Lower lobe of right lung (tissue), 2 donors: Measurements from ENCODE around the gene EYA4. TPM values are rescaled to one million over a fixed set of nuclear protein-coding genes. Genes with fewer than 3 reads are reported as not detected.

Source experiments
- ATAC-seq, 2 donors: fragments of 200-7000 bp; cut with Tn5 transposase; one replicate each; pipeline ENCODE4 v1.9.1; 2020 to 2022; ENCODE audit warnings: mild to moderate bottlenecking in 2 of 2, moderate library complexity in 2 of 2
- DNase-seq: peaks from one replicate; pipeline ENCODE4 v3.0.0-alpha.2; 2020
- H3K27ac ChIP-seq: fragments of 200-600 bp; one replicate; pipeline ENCODE4 v1.8.0; 2022
- H3K27me3 ChIP-seq: fragments of 200-600 bp; one replicate; pipeline ENCODE4 v1.8.0; 2022; ENCODE audit warnings: low read depth
- H3K36me3 ChIP-seq: fragments of 200-600 bp; one replicate; pipeline ENCODE4 v1.8.0; 2022; ENCODE audit warnings: mild to moderate bottlenecking
- H3K4me1 ChIP-seq: fragments of 200-600 bp; one replicate; pipeline ENCODE4 v1.8.0; 2022
- H3K4me3 ChIP-seq: fragments of 200-600 bp; one replicate; pipeline ENCODE4 v1.8.0; 2022; ENCODE audit warnings: mild to moderate bottlenecking
- H3K9me3 ChIP-seq: fragments of 200-600 bp; one replicate; pipeline ENCODE4 v1.8.0; 2022
- intact Hi-C: fragments of 100-400 bp; cut with DNase I; formaldehyde crosslinking; loops from one replicate; pipeline ENCODE4 v1.11.0; 2022
- total RNA-seq: library from RNA; stranded (reverse); fragmentation: NEBNext Ultra II Directional; extraction: Animal tissue kit (Norgen Biotek cat#: 25700); gene quantifications from one replicate; pipeline ENCODE4 v1.2.1, GENCODE V29; 2021
- TF ChIP-seq, protein P1 (sequence below): fragments of 200-600 bp; IDR thresholded peaks from one replicate; pipeline ENCODE4 v1.8.0; 2022; ENCODE audit warnings: antibody characterized with exemption, mild to moderate bottlenecking
- donor health status: DM: no; HTN: yes; CAD: no; lungs with severe emphysema.

EYA4 gene
- total RNA-seq, 1 donor from 2014 or later = 2.6 TPM

DNA sequence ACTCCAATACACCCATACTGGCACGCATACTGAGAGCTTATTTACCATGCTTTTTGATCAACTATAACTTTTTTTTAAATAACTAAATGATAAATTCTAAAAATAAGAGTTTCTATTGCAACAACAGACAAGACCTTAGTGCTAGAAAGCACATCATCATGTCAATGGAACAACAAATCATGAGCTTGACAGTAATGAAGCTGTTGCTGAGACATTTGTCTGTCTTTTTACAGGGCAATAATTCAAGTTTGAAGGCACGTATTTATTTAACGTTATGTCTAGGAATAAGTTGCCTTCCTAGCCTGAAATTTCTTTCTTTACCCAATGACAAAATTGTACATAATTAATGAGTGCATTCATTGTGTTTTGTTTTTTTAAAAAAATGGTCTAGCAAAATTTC lies 299.2 kb downstream of the EYA4 start:
- Histone ChIP-seq H3K27ac (no peak overlapping the region), H3K9me3 (no peaks in the 10 kb centered on the region), H3K4me3 (no peak overlapping the region), H3K27me3 (no peaks in the 10 kb centered on the region), H3K36me3 (no peaks in the 10 kb centered on the region), H3K4me1 (no peaks in the 10 kb centered on the region)
- TF ChIP-seq, protein P1, sequence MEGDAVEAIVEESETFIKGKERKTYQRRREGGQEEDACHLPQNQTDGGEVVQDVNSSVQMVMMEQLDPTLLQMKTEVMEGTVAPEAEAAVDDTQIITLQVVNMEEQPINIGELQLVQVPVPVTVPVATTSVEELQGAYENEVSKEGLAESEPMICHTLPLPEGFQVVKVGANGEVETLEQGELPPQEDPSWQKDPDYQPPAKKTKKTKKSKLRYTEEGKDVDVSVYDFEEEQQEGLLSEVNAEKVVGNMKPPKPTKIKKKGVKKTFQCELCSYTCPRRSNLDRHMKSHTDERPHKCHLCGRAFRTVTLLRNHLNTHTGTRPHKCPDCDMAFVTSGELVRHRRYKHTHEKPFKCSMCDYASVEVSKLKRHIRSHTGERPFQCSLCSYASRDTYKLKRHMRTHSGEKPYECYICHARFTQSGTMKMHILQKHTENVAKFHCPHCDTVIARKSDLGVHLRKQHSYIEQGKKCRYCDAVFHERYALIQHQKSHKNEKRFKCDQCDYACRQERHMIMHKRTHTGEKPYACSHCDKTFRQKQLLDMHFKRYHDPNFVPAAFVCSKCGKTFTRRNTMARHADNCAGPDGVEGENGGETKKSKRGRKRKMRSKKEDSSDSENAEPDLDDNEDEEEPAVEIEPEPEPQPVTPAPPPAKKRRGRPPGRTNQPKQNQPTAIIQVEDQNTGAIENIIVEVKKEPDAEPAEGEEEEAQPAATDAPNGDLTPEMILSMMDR = no peak
- DNase-seq (no peak), ATAC-seq (no peak)
- intact Hi-C loops = no loop called here

DNA sequence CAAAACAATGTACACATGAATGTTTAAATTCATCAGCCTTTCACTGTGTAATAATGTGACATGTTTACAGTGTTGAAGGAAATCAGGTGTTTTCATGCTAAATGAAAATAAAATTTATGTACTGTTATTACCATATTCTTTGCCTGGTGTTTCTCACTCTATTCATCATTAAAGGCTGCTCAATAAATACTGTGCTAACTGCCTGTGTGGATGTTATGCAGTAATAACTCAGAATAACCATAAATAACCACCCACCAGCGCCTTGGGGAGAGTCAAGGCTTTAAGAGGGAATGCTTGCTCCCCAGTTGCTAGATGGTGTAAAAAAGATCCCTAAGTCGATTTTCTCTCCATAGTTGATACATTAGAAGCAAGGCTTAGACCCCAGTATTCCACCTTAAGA lies 299.9 kb downstream of the EYA4 start:
- TF ChIP-seq, protein P1 = no peak
- H3K9me3 ChIP-seq = no peaks in the 10 kb centered on the region
- no peak overlapping the region for H3K27ac ChIP-seq
- H3K4me3 ChIP-seq = no peak overlapping the region
- intact Hi-C loops = no loop called here
- no peak for DNase-seq
- no peaks in the 10 kb centered on the region for H3K36me3 ChIP-seq
- no peak for ATAC-seq
- no peaks in the 10 kb centered on the region for H3K27me3 ChIP-seq
- H3K4me1 ChIP-seq = no peaks in the 10 kb centered on the region

DNA sequence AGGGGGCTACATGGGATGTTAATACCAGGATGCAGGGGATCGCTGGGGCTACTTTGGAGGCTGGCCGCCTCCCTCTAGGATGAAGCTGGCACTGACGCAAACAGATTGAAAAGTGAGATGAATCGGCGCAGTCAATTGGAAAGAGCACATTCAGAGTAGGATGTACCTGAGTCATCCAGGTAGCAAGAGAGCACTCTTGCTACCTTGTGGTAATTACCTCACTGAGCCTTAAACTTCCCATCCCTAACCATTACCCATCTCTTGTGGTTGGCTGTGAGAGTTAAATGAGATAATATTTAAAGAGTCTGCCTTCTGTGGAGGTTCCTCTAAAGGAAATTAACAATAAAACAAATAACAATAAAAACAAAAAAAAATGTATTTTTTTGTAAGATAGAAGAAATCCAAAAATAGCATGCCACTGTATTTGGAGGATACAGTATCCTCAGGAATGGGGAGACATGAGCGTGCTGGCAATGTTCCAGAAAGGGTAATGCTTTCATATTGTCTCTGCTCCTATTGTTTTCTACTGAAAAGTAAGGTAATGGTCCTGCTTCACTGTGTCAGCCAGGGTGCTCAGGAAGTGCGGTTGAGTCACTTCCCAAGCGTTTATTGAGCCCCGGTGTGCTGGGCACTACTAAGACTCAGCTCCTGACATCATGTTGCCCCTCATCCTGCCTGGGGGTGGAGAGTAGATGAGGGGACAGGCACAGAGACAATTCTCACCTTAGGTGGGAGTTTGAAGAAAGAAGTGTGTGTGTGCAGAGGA lies 301.1 kb downstream of the EYA4 start:
- Histone ChIP-seq H3K4me3 (no peak overlapping the region), H3K36me3 (no peaks in the 10 kb centered on the region), H3K27me3 (no peaks in the 10 kb centered on the region), H3K9me3 (no peaks in the 10 kb centered on the region), H3K4me1 (no peaks in the 10 kb centered on the region), H3K27ac (no peak overlapping the region)
- TF ChIP-seq, protein P1 = no peak
- ATAC-seq (no peak), DNase-seq (no peak)
- intact Hi-C loops = no loop called here

DNA sequence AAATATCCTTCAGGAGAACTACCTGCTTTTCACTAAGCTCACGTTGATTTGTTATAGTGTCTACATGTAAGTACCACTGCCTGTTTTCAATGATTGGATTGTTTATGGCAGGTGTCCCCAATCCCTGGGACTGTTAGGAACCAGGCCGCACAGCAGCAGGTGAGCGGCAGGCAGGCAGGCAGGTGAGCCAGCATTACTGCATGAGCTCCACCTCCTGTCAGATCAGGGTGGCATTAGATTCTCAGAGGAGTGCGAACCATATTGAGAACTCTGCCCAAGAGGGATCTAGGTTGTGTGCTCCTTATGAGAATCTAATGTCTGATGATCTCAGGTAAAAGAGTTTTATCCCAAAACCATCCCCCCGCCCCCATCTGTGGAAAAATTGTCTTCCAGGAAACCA lies 303.3 kb downstream of the EYA4 start:
- no peak for ATAC-seq

DNA sequence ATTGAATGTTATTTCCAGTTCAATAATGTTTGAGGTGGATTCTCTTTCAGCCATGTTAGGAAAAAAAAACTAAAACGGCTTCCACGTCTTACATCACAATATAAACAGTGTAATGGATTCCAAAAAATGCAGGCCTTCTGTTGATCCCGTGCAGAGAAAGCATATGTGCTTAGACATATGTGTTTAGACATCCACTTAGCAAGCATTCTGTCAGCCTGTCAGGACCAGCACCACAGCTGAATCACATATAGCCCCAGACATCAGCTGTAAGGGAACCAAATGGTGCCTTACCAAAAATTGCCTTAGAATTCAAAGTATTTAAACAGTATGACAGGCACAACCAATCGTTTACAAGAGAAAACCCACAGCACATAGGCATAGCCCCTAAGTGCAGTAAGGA lies 304.9 kb downstream of the EYA4 start:
- Histone ChIP-seq H3K27me3 (no peaks in the 10 kb centered on the region), H3K4me1 (peaks cover 8% of the 10 kb centered on the region), H3K4me3 (no peak overlapping the region), H3K36me3 (no peaks in the 10 kb centered on the region), H3K9me3 (no peaks in the 10 kb centered on the region), H3K27ac (no peak overlapping the region)
- DNase-seq (no peak), ATAC-seq (no peak)
- intact Hi-C loops = no loop called here
- TF ChIP-seq, protein P1 = no peak

More for the DNA sequence above, 303.3 kb downstream of the EYA4 start:
- Histone ChIP-seq H3K9me3 (no peaks in the 10 kb centered on the region), H3K4me3 (no peak overlapping the region), H3K27me3 (no peaks in the 10 kb centered on the region), H3K36me3 (no peaks in the 10 kb centered on the region), H3K4me1 (peaks cover 7% of the 10 kb centered on the region), H3K27ac (no peak overlapping the region)
- TF ChIP-seq, protein P1 = no peak
- intact Hi-C loops = no loop called here
- no peak for DNase-seq
